Measurements from ENCODE around the gene RAC3. TPM values are rescaled to one million over a fixed set of nuclear protein-coding genes. Genes with fewer than 3 reads are reported as not detected.
A peak's percentile ranks its signal among the peaks of the same experiment; 100 is the strongest.

Gene RAC3
- total RNA-seq, 6 experiments from 2014 or later: 4.3 to 8.5 (median 5.6) TPM

DNA sequence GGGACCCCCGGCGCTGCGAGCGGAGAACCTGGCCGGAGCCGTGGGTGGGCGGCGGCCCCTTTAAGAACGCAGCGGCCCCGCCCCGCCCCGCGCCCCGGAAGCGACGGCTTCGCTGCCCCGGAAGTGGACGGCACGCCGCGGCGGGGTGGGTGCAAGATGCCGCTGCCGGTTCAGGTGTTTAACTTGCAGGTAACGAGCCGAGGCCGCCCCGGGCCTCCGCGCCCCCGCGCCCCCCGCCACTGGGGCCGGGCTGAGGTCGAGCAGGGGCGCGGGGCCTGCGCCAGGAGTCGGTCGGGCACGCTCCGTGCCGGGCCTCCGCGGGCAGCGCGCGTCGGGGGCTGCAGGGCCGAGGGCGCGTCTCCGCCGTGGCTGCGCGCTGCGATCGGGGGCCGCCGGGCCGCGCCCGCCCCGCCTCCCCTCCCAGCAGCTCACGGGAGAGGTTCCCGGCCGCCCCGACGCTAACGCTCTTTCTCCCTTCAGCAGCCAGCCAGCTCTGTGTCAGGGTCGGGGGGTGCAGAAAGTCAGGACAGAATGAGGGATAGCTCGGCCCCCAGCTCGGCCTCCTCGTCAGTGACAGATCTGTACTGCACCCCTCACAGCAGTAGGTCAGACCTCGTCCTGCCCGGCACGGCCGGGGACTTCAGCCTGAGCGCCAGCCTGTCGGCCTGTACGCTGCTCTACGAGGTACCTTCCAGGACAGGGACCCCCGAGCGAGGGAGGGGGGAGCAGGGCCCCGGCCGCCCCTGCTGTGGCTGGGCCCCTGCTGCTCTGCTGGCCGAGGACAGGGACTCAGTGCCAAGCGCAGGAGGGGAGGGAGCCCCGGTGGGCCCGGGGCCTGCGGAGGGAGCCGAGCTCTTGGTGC is 20.5 kb downstream of the RAC3 start, which contains the start of the genes GPS1 and RFNG:
GPS1 (plus strand) TSS at position 123 of the 862 bp plus-strand sequence; CDS start at position 157, 34 bp downstream.
RFNG (minus strand) TSS at position 36 of the 862 bp plus-strand sequence. CDS start 45 bp downstream, outside the sequence.
- Mint-ChIP-seq H3K27ac (peak within 1 kb of the TSS; percentile 77), H3K36me3 (ENCODE audit: low read depth) (peaks cover 5% of the 10 kb centered on the region; the same call in 1 of the 2 replicates), H3K4me1 (ENCODE audit: low read depth) (peaks cover 10% of the 10 kb centered on the region; the same call in 1 of the 2 replicates), H3K27me3 (ENCODE audit: insufficient read depth) (no peaks in the 10 kb centered on the region), H3K4me3 (peak within 1 kb of the TSS; percentile 90), H3K9me3 (no peaks in the 10 kb centered on the region)
- no peak for DNase-seq
- TF ChIP-seq, protein P1, sequence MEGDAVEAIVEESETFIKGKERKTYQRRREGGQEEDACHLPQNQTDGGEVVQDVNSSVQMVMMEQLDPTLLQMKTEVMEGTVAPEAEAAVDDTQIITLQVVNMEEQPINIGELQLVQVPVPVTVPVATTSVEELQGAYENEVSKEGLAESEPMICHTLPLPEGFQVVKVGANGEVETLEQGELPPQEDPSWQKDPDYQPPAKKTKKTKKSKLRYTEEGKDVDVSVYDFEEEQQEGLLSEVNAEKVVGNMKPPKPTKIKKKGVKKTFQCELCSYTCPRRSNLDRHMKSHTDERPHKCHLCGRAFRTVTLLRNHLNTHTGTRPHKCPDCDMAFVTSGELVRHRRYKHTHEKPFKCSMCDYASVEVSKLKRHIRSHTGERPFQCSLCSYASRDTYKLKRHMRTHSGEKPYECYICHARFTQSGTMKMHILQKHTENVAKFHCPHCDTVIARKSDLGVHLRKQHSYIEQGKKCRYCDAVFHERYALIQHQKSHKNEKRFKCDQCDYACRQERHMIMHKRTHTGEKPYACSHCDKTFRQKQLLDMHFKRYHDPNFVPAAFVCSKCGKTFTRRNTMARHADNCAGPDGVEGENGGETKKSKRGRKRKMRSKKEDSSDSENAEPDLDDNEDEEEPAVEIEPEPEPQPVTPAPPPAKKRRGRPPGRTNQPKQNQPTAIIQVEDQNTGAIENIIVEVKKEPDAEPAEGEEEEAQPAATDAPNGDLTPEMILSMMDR (IDR thresholded peaks at IDR 0.05): no peak

DNA sequence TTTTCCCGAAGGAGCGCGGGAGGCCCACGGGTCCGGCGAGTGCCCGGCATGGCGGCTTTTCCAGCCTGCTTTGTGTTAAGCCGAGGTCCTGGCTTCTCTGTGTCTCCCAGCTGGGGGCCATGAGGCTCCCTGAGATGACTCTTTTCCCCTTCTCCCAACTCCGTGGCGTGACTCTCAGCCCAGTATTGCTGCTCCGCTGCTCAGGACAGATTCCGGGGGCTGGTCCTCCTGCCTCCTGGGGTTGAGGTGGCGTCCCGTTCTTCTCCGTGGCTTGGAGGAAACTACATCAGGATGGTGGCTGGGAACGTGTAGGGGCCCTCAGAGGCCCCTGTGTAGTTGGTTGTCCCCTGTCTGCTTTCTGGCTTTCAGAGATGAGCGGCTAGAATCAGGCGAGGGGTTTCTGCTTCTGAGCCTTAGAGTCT is 21.2 kb downstream of the RAC3 start:
- TF ChIP-seq, protein P1 (IDR thresholded peaks at IDR 0.05): no peak
- H3K4me1 Mint-ChIP-seq (ENCODE audit: low read depth): peaks cover 10% of the 10 kb centered on the region; the same call in 1 of the 2 replicates
- peaks cover 2% of the 10 kb centered on the region; the same call in 1 of the 2 replicates for H3K36me3 Mint-ChIP-seq (ENCODE audit: low read depth)
- peak overlapping the region; percentile 90 for H3K4me3 Mint-ChIP-seq
- H3K27me3 Mint-ChIP-seq (ENCODE audit: insufficient read depth): no peaks in the 10 kb centered on the region
- H3K27ac Mint-ChIP-seq: peak overlapping the region; percentile 67
- no peak for DNase-seq
- H3K9me3 Mint-ChIP-seq: no peaks in the 10 kb centered on the region

DNA sequence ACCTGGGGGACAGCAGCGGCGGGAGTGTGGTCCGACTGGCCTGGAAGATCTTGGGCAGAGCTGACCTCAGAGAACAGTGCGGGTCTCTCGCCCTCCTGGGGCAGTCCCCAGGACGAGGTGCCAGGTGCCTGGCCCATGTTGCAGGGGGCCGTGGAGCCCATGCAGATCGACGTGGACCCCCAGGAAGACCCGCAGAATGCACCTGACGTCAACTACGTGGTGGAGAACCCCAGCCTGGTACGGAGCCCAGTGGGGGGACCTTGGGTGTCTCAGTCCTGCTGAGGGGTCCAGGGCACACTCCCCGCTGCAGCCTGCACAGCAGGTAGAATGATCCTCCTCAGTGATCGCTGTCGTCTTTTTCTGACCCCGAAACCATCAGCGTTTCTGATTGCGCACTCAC is 21.7 kb downstream of the RAC3 start:
- Mint-ChIP-seq H3K4me1 (ENCODE audit: low read depth) (peaks cover 10% of the 10 kb centered on the region; the same call in 1 of the 2 replicates), H3K27ac (peak overlapping the region; percentile 16; the same call in 1 of the 2 replicates), H3K36me3 (ENCODE audit: low read depth) (no peaks in the 10 kb centered on the region), H3K4me3 (peak overlapping the region; percentile 90), H3K27me3 (ENCODE audit: insufficient read depth) (no peaks in the 10 kb centered on the region), H3K9me3 (no peaks in the 10 kb centered on the region)
- DNase-seq: no peak
- TF ChIP-seq, protein P1 (IDR thresholded peaks at IDR 0.05): no peak

DNA sequence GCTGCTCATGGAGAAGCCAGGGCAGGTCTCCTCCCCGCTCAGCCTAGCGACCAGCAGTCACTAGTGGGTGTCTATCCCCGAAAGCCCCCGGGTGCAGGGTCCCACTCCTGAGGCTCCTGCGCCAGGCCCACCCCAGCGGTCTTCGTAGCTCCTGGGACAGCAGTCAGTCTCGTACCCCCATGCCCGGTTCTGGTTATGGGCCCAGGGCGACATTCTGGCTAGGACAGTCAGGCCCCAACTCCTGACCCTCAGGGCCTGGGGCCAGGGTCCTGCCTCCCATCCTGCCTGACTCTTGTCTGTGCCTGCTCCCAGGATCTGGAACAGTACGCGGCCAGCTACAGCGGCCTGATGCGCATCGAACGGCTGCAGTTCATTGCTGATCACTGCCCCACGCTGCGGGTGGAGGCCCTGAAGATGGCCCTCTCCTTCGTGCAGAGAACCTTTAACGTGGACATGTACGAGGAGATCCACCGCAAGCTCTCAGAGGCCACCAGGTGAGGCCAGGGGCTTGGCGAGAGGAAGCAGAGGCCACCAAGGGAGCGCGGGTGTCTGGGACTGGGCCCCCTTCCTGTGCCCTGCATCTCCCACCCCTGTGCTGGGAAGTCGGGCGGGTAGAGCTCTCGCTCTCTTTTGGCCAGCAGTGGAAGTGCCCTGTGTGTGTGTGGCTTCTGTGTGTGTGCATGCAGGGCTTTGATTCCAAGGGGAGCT is 22.2 kb downstream of the RAC3 start:
- H3K27me3 Mint-ChIP-seq (ENCODE audit: insufficient read depth): no peaks in the 10 kb centered on the region
- H3K9me3 Mint-ChIP-seq: no peaks in the 10 kb centered on the region
- no peak for DNase-seq
- TF ChIP-seq, protein P1 (IDR thresholded peaks at IDR 0.05): no peak
- peak overlapping the region; percentile 16; the same call in 1 of the 2 replicates for H3K27ac Mint-ChIP-seq
- peaks cover 10% of the 10 kb centered on the region; the same call in 1 of the 2 replicates for H3K4me1 Mint-ChIP-seq (ENCODE audit: low read depth)
- no peaks in the 10 kb centered on the region for H3K36me3 Mint-ChIP-seq (ENCODE audit: low read depth)
- H3K4me3 Mint-ChIP-seq: peak overlapping the region; percentile 90

DNA sequence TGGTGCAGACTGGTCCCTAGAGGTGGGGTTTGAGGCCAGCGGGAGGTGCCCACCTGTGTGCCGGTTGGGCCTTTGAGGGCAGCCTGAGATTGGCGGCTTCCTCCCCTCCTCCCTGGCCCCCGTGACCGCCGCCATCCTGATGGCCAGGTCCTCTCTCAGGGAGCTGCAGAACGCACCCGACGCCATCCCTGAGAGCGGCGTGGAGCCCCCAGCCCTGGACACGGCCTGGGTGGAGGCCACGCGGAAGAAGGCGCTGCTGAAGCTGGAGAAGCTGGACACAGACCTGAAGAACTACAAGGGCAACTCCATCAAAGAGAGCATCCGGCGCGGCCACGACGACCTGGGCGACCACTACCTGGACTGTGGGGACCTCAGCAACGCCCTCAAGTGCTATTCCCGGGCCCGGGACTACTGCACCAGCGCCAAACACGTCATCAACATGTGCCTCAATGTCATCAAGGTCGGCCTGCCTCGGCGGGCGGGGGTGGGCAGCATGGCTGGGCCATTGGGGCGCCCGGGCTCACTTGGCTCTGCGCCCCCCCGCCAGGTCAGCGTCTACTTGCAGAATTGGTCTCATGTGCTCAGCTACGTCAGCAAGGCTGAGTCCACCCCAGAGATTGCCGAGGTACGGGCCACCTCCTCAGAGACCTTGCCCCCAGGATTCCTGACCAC is 23.0 kb downstream of the RAC3 start:
- peaks cover 10% of the 10 kb centered on the region; the same call in 1 of the 2 replicates for H3K4me1 Mint-ChIP-seq (ENCODE audit: low read depth)
- H3K27ac Mint-ChIP-seq: 0 out of 2 replicates have a peak overlapping the region, but pooled peaks have one; percentile 18
- H3K4me3 Mint-ChIP-seq: no peak overlapping the region
- DNase-seq: no peak
- no peaks in the 10 kb centered on the region for H3K9me3 Mint-ChIP-seq
- no peaks in the 10 kb centered on the region for H3K36me3 Mint-ChIP-seq (ENCODE audit: low read depth)
- H3K27me3 Mint-ChIP-seq (ENCODE audit: insufficient read depth): no peaks in the 10 kb centered on the region
- TF ChIP-seq, protein P1 (IDR thresholded peaks at IDR 0.05): no peak
